Mononuclear cell (primary cell): ENCODE results near the gene CLPTM1L. TPM values are rescaled to one million over a fixed set of nuclear protein-coding genes. Genes with fewer than 3 reads are reported as not detected.

Experiments
- H3K27me3 ChIP-seq: 2 replicates; pipeline ENCODE4 v1.6.0; 2011; ENCODE audit warnings: low read length, control low read depth; ENCODE audit not compliant: insufficient read depth
- H3K4me1 ChIP-seq: 2 replicates; pipeline ENCODE4 v1.5.1; 2011; ENCODE audit warnings: mild to moderate bottlenecking, low read length, control low read depth; ENCODE audit not compliant: insufficient read depth
- H3K4me3 ChIP-seq: 2 replicates; pipeline ENCODE4 v1.5.1; 2011; ENCODE audit warnings: mild to moderate bottlenecking, low read length, moderate library complexity
- H3K9me3 ChIP-seq: 2 replicates; pipeline ENCODE4 v1.5.1; 2011; ENCODE audit warnings: low read depth, mild to moderate bottlenecking, control low read depth, low read length
- total RNA-seq: library from RNA; depleted of rRNA; stranded (reverse); fragments of >200 nt; gene quantifications from one replicate; pipeline ENCODE4 v1.2.3, GENCODE V29; 2012

Gene CLPTM1L
- total RNA-seq, 1 donor: 46.8 TPM

GRCh38 chr5:1358726-1359025 lies 13.8 kb upstream of the CLPTM1L start:
- Histone ChIP-seq H3K4me3 (no peak overlapping the region), H3K27me3 (no peaks in the 10 kb centered on the region), H3K9me3 (no peaks in the 10 kb centered on the region), H3K4me1 (no peaks in the 10 kb centered on the region)

DNA sequence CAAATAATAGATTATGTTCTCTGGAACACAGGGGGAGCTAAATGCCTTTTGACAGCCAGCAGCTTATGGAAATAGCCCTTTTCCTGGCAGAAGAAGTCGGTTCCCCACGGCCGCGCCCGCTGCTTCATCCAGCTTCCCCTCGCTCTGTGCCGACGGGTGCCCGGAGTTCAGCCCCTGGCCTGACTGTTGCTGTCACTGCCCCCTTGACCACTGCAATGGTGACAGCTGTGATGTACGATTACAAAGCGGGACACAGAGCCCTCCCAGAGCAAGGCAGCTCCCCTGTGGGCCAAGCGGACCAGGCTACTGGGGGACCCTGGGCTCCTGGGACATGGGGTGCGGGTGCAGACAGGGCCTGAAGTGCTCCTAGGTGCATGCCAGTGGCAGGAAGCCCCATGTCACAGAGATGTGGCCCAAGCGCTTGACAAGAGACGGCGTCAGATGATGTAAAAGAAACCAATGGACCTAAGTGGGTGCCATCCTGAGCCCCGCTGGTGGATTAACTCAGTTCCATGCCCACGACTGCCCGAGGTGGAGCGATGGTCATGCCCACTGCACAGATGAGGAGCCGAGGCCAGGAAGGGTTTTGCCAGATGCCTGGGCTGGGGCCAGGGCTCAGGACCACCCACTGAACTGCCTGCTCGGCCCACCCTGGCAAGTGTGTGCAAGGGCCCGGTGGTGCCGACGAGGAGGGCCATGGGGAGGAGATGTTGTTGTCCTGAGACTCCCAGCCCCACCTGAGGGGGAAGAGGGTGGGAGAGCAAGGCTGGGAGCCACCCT lies 13.2 kb upstream of the CLPTM1L start:
- H3K4me3 ChIP-seq: no peak overlapping the region
- no peaks in the 10 kb centered on the region for H3K4me1 ChIP-seq
- H3K9me3 ChIP-seq: no peaks in the 10 kb centered on the region
- no peaks in the 10 kb centered on the region for H3K27me3 ChIP-seq

- Histone ChIP-seq H3K4me1 (no peaks in the 10 kb centered on the region), H3K4me3 (no peak overlapping the region), H3K27me3 (no peaks in the 10 kb centered on the region), H3K9me3 (no peaks in the 10 kb centered on the region)
Measured at GRCh38 chr5:1356873-1357787, 12.2 kb upstream of the CLPTM1L start.

- no peak overlapping the region for H3K4me3 ChIP-seq
- no peaks in the 10 kb centered on the region for H3K9me3 ChIP-seq
- H3K27me3 ChIP-seq: no peaks in the 10 kb centered on the region
- H3K4me1 ChIP-seq: no peaks in the 10 kb centered on the region
Measured at GRCh38 chr5:1354576-1354975, 9.7 kb upstream of the CLPTM1L start.

- no peaks in the 10 kb centered on the region for H3K4me1 ChIP-seq
- H3K4me3 ChIP-seq: no peak overlapping the region
- H3K9me3 ChIP-seq: no peaks in the 10 kb centered on the region
- no peaks in the 10 kb centered on the region for H3K27me3 ChIP-seq
Measured at GRCh38 chr5:1352231-1353219, 7.6 kb upstream of the CLPTM1L start.

GRCh38 chr5:1351156-1351555 lies 6.3 kb upstream of the CLPTM1L start:
- no peak overlapping the region for H3K4me3 ChIP-seq

DNA sequence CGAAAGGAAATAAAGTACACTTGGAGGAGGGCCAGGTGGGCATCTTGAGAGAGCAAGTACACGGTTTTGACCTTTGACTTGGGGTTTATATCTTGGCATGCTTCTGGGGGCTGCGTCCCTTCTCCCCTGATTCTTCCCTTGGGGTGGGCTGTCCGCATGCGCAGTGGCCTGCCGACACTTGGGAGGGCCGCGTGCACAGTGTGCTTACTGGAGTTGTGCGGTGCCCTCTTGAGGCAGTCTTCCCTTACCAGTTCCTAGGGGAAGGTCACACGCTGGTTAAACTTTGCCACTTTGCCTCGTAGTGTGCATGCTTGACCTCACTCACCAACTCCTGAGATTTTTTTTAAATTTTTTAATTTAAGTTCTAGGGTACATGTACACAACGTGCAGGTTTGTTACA lies 4.3 kb upstream of the CLPTM1L start:
- Histone ChIP-seq H3K27me3 (no peaks in the 10 kb centered on the region), H3K4me3 (no peak overlapping the region), H3K9me3 (no peaks in the 10 kb centered on the region), H3K4me1 (peaks cover 10% of the 10 kb centered on the region)

More at GRCh38 chr5:1351156-1351555, 6.3 kb upstream of the CLPTM1L start:
- Histone ChIP-seq H3K27me3 (no peaks in the 10 kb centered on the region), H3K4me1 (no peaks in the 10 kb centered on the region), H3K9me3 (no peaks in the 10 kb centered on the region)

- Histone ChIP-seq H3K27me3 (no peaks in the 10 kb centered on the region), H3K9me3 (no peaks in the 10 kb centered on the region), H3K4me1 (peaks cover 14% of the 10 kb centered on the region), H3K4me3 (no peak overlapping the region)
Measured at GRCh38 chr5:1348986-1349245, 4.0 kb upstream of the CLPTM1L start.

DNA sequence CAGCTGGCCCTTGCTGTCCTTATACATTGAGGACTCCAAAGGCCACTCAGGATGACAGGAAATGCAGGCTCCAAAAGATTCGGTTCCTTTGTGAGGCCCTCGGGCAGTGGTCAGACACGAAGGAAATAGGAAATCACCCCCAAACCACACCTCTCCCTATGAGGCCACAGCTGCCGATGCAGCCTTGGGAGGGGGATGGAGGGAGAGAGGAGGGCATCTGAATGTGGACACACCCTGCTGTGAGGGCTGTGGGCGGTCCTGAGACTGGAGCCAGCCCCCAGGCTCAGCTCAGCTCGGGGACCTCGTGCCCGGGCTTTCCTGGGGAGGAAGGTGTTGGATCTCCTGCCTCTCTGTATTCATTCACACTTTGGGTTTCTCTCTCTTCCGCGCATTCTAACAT lies 2.7 kb upstream of the CLPTM1L start:
- no peaks in the 10 kb centered on the region for H3K27me3 ChIP-seq
- H3K9me3 ChIP-seq: no peaks in the 10 kb centered on the region
- H3K4me1 ChIP-seq: peaks cover 23% of the 10 kb centered on the region
- no peak overlapping the region for H3K4me3 ChIP-seq

- Histone ChIP-seq H3K9me3 (no peaks in the 10 kb centered on the region), H3K4me1 (peaks cover 23% of the 10 kb centered on the region), H3K27me3 (no peaks in the 10 kb centered on the region), H3K4me3 (no peak overlapping the region)
Measured at GRCh38 chr5:1346627-1347440, 1.9 kb upstream of the CLPTM1L start.

- no peaks in the 10 kb centered on the region for H3K27me3 ChIP-seq
- peaks cover 23% of the 10 kb centered on the region for H3K4me1 ChIP-seq
- H3K4me3 ChIP-seq: no peak overlapping the region
- H3K9me3 ChIP-seq: no peaks in the 10 kb centered on the region
Measured at GRCh38 chr5:1345876-1346626, 1.2 kb upstream of the CLPTM1L start.

- H3K27me3 ChIP-seq: no peaks in the 10 kb centered on the region
- peaks cover 23% of the 10 kb centered on the region for H3K4me1 ChIP-seq
- no peaks in the 10 kb centered on the region for H3K9me3 ChIP-seq
- H3K4me3 ChIP-seq: peak overlapping the region; percentile 78
Measured at GRCh38 chr5:1343931-1344901, 683 bp downstream of the CLPTM1L start.

DNA sequence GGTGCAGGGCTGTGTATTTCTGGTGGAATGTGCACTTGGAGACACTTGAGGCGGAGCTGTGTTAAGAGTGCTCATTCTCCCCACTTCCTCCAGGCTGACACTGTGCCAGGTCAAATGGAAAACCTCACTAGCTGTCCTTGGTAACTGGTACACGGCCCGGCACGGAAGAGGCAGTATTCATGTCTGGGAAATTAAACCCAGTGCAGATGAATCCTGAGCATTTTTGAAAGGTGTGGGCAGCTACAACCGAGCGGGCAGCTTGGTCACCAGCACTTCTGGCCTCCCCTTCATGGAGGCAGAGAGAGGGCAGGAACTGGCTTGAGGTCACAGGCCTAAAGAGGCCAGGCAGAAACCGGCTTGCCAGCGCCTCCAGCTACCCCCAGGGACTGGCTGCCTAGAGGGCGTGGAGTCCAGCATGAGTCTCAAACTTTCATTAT lies 1.6 kb downstream of the CLPTM1L start:
- Histone ChIP-seq H3K4me1 (peaks cover 23% of the 10 kb centered on the region), H3K4me3 (no peak overlapping the region), H3K9me3 (no peaks in the 10 kb centered on the region), H3K27me3 (no peaks in the 10 kb centered on the region)
